Measurements from ENCODE around the gene USP26.

DNA sequence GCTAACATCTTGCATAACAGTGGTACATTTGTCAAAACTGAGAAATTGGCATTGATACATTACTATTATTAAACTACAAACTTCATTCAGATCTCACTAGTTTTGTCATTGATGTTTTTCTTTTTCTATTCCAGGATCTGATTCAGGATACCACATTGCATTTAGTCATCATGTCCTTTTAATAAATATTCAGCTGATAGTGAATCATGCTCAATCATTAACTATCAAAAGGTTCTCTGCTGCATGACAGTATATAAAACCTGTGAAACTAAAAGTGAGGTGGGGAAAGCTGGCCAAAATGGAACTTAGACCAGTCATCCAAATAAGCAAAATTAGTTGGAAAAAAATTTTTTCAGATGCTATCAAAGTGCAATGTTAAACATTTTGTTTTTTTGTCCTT lies 110.4 kb downstream of the USP26 start:
- TF ChIP-seq, protein P1, sequence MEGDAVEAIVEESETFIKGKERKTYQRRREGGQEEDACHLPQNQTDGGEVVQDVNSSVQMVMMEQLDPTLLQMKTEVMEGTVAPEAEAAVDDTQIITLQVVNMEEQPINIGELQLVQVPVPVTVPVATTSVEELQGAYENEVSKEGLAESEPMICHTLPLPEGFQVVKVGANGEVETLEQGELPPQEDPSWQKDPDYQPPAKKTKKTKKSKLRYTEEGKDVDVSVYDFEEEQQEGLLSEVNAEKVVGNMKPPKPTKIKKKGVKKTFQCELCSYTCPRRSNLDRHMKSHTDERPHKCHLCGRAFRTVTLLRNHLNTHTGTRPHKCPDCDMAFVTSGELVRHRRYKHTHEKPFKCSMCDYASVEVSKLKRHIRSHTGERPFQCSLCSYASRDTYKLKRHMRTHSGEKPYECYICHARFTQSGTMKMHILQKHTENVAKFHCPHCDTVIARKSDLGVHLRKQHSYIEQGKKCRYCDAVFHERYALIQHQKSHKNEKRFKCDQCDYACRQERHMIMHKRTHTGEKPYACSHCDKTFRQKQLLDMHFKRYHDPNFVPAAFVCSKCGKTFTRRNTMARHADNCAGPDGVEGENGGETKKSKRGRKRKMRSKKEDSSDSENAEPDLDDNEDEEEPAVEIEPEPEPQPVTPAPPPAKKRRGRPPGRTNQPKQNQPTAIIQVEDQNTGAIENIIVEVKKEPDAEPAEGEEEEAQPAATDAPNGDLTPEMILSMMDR (IDR thresholded peaks at IDR 0.05; ENCODE audit: extremely low read depth in 1 of 2, insufficient read depth in 1 of 2, low read depth in 1 of 2, low read length in 2 of 2), result no peak
- TF ChIP-seq POLR2A (IDR thresholded peaks at IDR 0.05; ENCODE audit: low read depth, low read length) (no peak), FOS (IDR thresholded peaks at IDR 0.05; ENCODE audit: borderline replicate concordance, insufficient read depth, low read length) (no peak), POLR2AphosphoS5 (IDR thresholded peaks at IDR 0.05; ENCODE audit: insufficient read depth, low read depth, low read length) (no peak)
- TF ChIP-seq, protein P2, sequence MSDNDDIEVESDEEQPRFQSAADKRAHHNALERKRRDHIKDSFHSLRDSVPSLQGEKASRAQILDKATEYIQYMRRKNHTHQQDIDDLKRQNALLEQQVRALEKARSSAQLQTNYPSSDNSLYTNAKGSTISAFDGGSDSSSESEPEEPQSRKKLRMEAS (IDR thresholded peaks at IDR 0.05; ENCODE audit: insufficient read depth, insufficient read length), result no peak
